ENCODE measurements around the gene MICAL2. TPM values are rescaled to one million over a fixed set of nuclear protein-coding genes. Genes with fewer than 3 reads are reported as not detected.

Gene MICAL2
- total RNA-seq, 3 donors from 2014 or later, result 263 to 384 (median 312) TPM

- no peak for TF ChIP-seq CTCF (IDR thresholded peaks at IDR 0.05)
- DNase-seq (no peak), ATAC-seq (no peak)
- Histone ChIP-seq H3K9me3 (no peaks in the 10 kb centered on the region), H3K4me1 (ENCODE audit: low read depth) (peaks cover 36% of the 10 kb centered on the region), H3K4me3 (no peak overlapping the region), H3K36me3 (ENCODE audit: low read depth) (no peaks in the 10 kb centered on the region)
- intact Hi-C loops (cut with DNase I, micrococcal nuclease), result no loop called here
Measured at GRCh38 chr11:12171921-12172320, 61.5 kb downstream of the MICAL2 start.

GRCh38 chr11:12172493-12173013, 62.2 kb downstream of the MICAL2 start:
- Histone ChIP-seq H3K36me3 (ENCODE audit: low read depth) (no peaks in the 10 kb centered on the region), H3K9me3 (no peaks in the 10 kb centered on the region), H3K4me3 (no peak overlapping the region), H3K4me1 (ENCODE audit: low read depth) (peaks cover 30% of the 10 kb centered on the region)
- DNase-seq (peak in 1 of 3 donors; percentile 60), ATAC-seq (peak; percentile 28)
- intact Hi-C loops (cut with DNase I, micrococcal nuclease), result no loop called here
- no peak for TF ChIP-seq CTCF (IDR thresholded peaks at IDR 0.05)

DNA sequence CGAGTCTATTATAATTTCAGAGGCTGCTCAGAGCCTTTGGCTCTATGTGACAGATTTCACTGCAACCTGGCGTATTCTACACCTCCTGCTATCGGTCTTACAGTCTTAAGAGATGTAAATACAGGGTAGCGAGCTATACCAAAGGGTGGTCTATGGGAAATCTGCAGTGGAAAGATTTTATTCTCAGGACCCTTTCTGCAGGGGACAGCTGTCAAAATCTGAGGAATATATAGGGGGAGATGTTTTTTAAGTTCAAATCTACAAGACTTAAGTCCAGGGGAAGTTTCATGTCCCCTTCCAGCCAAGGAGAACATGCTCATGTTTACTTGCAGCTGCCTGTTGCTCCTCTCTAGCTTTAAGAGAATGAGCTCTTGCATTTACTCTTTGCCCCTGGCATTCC, 62.7 kb downstream of the MICAL2 start:
- Histone ChIP-seq H3K4me3 (no peak overlapping the region), H3K4me1 (ENCODE audit: low read depth) (peaks cover 26% of the 10 kb centered on the region), H3K9me3 (no peaks in the 10 kb centered on the region), H3K36me3 (ENCODE audit: low read depth) (no peaks in the 10 kb centered on the region)
- ATAC-seq (no peak), DNase-seq (no peak)
- no peak for TF ChIP-seq CTCF (IDR thresholded peaks at IDR 0.05)
- intact Hi-C loops (cut with DNase I, micrococcal nuclease), result no loop called here

- no peaks in the 10 kb centered on the region for H3K36me3 ChIP-seq (ENCODE audit: low read depth)
- H3K4me3 ChIP-seq, result no peak overlapping the region
- H3K9me3 ChIP-seq, result no peaks in the 10 kb centered on the region
- H3K4me1 ChIP-seq (ENCODE audit: low read depth), result peaks cover 27% of the 10 kb centered on the region
- DNase-seq (no peak), ATAC-seq (no peak)
- TF ChIP-seq CTCF (IDR thresholded peaks at IDR 0.05), result no peak
- intact Hi-C loops (cut with DNase I, micrococcal nuclease), result no loop called here
Measured at GRCh38 chr11:12174128-12174476, 63.7 kb downstream of the MICAL2 start.

GRCh38 chr11:12174477-12175143, 64.2 kb downstream of the MICAL2 start:
- Histone ChIP-seq H3K9me3 (no peaks in the 10 kb centered on the region), H3K36me3 (ENCODE audit: low read depth) (no peaks in the 10 kb centered on the region), H3K4me3 (no peak overlapping the region), H3K4me1 (ENCODE audit: low read depth) (peaks cover 29% of the 10 kb centered on the region)
- DNase-seq (no peak), ATAC-seq (no peak)
- intact Hi-C loops (cut with DNase I, micrococcal nuclease), result no loop called here
- TF ChIP-seq CTCF (IDR thresholded peaks at IDR 0.05), result no peak
